Measurements from ENCODE around the gene GTF2H2C.
"Not testable (repeated sequence)": the region's sequence is repeated elsewhere in the genome, so short reads cannot be mapped to it uniquely, and the experiment has no call there.

The GTF2H2C gene

DNA sequence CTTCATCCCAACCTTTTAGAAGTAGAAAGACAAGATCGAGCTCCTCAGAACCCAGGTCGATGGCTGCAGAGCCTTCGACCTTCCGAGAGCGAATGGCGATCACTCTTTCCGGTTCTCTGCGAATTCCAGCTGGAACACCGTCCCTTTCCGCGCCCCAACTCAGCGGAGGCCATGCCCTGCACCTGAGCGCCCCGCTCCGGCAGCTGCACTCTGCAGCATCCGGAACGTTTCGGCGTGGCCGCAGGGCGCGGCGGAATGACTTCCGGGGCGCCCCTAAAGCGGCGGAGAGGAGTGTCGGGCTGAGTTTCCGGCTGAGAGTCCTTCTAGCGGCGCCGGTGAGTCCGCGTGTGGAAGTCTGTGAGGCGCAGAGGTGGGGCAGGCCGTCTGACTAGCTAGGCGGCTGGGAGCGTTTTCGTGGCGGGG, at the start of gene GTF2H2C:
Gene GTF2H2C (plus strand): TSS at position 284 of the 423 bp plus-strand sequence. CDS start 4,942 bp downstream, outside the sequence.
- DNase-seq: not testable (repeated sequence)

DNA sequence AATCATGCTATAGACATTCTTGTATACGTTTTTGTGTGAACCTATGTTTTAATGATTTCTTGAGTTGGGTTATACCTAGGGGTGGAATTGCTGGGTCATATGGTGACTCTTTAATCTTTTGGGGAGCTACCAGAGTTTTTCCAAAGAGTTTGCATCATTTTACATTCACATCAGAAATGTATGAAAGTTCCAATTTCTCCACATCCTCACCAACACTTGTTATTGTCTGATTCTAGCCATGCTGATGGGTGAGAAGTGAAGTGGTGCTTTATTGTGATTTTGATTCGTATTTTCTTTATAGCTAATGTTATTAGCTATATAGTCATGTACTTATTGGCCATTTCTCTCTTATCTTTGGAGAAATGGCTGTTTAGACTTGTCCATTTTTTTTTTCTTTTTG, 49.3 kb upstream of the GTF2H2C start:
- no peak for DNase-seq

GRCh38 chr5:69512740-69513260, 47.2 kb upstream of the GTF2H2C start:
- no peak for DNase-seq

GRCh38 chr5:69515570-69515969, 44.4 kb upstream of the GTF2H2C start:
- DNase-seq: not testable (repeated sequence)

DNA sequence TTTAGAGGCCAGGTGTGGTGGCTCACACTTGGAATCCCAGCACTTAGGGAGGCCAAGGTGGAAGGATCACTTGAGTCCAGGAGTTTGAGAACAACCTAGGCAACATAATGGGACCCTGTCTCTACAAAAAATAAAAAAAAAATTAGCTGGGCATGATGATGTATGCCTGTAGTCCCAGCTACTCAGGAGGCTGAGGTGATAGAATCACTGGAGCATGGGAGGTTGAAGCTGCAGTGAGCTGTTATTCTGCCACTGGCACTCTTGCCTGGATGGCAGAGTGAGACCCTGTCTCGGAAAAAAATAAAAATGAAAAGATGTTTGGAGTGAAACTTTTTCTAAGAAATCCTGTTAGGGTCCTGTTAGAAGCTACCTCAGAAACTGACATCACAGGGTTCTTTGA, 43.2 kb upstream of the GTF2H2C start:
- DNase-seq: no peak

- DNase-seq: no peak
These were observed 42.2 kb upstream of the GTF2H2C start for GRCh38 chr5:69517763-69518212.

- no peak for DNase-seq
These were observed 40.7 kb upstream of the GTF2H2C start for GRCh38 chr5:69519285-69519684.

DNA sequence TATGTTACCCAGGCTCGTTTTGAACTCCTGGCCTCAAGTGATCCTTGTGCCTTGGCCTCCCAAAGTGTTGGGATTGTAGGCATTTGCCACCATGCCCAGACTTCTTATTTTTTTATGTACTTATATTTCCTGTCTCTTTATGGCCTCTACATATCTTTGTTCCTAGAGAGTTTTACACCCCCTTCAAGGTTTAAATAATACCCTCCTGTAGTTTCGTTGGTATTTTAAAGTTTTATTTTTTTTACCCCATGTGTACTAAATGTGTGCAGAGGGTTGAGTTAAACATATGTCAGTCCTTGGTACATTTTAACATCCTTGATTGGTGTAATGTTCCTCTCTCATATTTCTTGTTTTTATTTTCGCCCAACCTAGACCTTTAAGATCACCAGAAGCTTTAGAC, 38.0 kb upstream of the GTF2H2C start:
- DNase-seq: no peak

GRCh38 chr5:69525490-69525889, 34.5 kb upstream of the GTF2H2C start:
- DNase-seq: no peak

- no peak for DNase-seq
These were observed 33.3 kb upstream of the GTF2H2C start for GRCh38 chr5:69526660-69527059.

DNA sequence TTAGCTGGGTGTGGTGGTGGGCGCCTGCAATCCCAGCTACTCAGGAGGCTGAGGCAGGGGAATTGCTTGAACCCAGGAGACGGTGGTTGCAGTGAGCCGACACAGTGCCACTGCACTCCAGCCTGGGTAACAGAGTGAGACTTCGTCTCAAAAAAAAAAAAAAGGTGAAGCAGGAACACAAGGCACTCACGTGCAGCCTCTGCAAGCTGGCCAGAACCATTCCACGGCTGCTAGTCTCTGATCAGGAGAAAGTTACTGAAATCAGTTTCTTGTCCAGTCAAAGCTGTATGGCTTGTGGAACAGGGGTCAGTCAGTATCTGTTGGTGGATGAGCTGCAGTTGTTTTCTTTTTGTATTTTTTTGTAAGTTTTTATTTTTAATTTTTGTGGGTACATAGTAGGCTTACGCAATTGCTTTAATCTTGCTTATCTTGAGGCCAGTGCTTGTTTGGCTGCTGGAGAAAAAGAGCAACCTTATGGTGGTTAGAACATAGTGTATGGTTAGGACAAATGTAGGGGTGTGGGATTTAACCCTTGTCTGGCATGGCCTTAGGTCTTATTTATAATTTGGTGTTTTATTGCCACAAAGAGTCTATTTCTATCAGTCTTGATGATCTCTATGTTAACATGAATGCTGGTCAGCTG, 32.7 kb upstream of the GTF2H2C start:
- DNase-seq: no peak

DNA sequence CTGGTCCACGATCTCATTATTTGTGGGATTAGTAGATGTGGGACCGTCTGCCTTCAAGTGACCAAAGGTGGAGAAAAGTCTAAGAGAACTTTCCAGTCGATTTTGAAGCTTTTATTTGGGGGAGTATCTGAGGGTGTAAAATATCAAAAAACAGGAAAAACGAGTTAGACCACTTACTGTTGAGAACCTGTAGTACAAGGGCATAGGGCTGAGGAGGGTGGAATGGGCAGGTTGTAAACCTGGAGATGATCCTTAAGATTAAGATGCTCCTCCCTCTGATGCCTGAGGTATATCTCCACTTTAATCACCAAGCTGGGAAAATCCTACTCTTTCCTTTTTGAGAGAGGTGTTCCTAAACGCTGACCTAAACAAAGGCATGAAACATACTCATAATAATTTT, 32.0 kb upstream of the GTF2H2C start:
- no peak for DNase-seq

- no peak for DNase-seq
These were observed 31.4 kb upstream of the GTF2H2C start for GRCh38 chr5:69528609-69529008.

DNA sequence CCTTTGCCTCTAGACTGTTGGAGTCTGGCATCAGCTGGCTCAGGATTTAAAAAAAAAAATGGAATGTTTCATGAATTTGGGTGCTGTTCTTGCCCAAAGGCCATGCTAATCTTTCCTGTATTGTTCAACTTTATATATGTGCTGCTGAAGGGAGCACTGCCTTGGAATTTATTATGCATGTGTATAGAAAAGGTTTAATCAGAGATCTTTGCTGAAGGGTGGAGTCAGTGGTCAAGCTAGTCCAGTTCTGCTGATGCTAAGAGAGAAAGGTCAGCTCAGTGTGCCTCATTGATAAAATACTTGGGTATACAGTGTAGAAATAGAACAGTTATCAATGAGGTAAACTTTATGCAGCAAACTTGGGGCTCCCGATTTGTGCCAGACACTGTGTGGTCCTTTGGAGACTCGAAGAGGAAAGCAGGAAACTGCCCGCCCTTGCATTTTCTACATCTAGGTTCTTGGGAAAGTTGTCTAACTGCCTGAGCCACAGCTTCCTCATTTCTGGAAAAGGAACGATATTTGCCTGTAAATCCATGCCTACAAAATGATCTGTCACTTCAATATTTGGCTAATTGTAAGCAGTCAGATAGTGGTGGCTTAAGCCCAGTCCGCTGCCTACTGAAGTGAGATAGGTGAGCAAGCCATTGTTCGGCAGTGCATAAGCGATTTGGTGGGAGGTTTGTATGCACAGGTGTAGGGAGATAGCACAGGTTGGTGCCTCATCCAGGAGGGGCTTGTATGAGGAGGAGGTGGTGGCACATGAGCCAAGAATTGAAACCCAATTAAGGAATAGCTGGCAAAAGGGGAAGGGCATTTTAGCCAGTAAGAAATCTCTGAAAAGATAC, 29.2 kb upstream of the GTF2H2C start:
- DNase-seq: no peak

DNA sequence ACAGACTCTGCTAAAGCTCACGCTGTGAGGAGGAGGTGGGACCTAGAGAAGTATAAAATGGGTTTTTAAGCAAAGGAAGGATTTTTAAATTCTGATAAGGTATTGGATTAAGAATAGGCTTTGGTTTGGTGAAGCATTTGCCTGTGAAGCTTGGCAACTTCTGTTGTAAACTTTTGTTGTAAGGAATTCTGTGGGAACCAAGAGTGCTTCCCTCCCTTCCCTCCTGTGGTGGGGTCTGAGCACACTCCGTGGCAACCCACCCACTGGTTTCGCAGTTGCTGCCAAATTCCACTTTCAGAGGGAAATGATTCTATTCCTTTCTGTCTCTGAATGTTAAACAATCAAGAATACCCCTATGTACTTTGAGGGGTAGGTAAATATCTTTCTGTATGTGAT, 28.6 kb upstream of the GTF2H2C start:
- no peak for DNase-seq

- DNase-seq: not testable (repeated sequence)
These were observed 22.1 kb upstream of the GTF2H2C start for GRCh38 chr5:69537911-69538310.

DNA sequence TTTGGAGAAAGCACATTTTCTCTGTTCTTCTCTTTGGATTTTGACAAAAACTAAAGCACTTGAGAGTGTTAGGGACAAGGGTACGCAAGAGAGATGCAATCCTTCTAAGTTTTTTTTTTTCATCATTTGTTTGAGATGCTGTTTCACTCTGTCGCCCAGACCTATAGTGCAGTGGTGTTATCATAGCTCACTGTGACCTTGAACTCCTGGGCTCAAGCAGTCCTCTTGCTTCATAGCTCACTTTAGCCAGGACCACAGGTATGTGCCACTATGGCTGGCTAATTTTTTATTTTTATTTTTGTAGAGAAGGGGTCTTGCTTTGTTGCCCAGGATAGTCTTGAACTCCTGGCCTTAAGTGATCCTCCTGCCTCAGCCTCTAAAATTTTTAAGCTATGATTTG, 21.3 kb upstream of the GTF2H2C start:
- DNase-seq: not testable (repeated sequence)

DNA sequence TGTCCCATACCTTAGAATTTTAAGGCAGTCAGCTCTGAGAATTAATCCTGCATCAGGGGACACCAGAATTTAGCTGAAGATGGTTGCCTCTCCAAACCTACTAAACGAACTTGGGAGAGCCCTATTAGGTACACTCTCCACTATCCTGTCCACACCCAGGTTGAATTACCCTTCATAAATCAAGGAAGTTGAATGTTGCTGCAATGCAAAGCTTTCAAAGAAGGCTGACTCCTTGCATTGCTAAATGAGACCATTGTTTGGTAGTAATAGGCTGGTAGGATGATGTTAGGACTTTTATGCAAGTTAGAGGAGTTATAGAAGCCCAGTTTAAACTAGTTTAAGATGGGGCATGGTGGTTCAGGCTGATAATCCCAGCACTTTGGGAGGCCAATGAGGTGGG, 18.6 kb upstream of the GTF2H2C start:
- DNase-seq: not testable (repeated sequence)

- DNase-seq: not testable (repeated sequence)
These were observed 17.0 kb upstream of the GTF2H2C start for GRCh38 chr5:69542838-69543618.

DNA sequence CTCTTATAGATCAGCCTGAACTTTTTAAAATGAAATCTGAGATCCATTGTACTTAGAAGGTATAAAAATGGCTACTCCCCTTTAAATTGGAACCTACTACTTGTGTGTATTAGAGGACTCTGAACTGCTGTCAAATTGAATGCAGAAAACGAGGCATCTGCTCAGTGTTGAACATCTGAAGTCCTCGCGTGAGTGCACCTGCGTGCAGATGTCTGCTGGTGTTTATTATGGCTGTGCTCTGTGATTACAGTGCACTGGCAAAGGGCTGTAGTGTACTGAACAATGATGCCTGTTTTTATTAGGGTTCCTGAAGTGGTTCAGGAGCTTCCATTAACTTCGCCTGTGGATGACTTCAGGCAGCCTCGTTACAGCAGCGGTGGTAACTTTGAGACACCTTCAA, 15.4 kb upstream of the GTF2H2C start:
- not testable (repeated sequence) for DNase-seq

DNA sequence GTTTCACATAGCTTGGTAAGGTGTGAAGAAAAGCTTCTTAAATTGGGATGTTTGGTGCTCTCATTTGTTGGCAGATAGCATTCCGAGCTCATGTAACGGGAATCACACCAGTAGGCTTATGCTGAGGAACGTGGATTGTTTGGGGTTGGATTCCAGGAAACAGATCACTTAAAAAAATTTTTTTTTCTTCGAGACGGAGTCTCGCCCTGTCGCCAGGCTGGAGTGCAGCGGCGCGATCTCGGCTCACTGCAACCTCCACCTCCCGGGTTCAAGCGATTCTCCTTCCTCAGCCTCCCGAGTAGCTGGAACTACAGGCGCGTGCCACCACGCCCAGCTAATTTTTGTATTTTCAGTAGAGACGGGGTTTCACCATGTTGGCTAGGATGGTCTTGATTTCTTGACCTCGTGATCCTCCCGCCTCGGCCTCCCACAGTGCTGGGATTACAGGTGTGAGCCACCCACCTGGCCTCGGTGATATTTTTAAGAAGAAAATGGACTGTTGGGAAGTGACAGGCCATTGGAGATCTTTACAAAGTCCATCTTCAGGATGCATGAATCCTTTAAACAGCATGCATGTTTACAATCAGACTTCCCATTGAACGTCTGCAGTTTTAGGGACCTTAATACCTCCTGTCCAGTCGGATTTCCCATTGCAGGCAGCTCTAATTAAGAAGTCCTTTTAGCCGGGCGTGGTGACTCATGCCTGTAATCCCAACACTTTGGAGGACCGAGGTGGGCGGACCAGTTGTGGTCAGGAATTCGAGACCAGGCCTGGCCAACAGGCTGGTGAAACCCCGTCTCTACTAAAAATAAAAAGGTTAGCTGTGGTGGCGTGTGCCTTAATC, 818 bp downstream of the GTF2H2C start:
- DNase-seq: not testable (repeated sequence)

- DNase-seq: not testable (repeated sequence)
These were observed 6.2 kb downstream of the GTF2H2C start for GRCh38 chr5:69566172-69566571.
